ENCODE measurements around the gene LYZL1. TPM values are rescaled to one million over a fixed set of nuclear protein-coding genes. Genes with fewer than 3 reads are reported as not detected.

Gene LYZL1
- total RNA-seq, 1 donor from 2014 or later = not detected

GRCh38 chr10:29323367-29323766, 34.5 kb downstream of the LYZL1 start:
- Histone ChIP-seq H3K27ac (no peak overlapping the region), H3K9me3 (no peaks in the 10 kb centered on the region), H3K36me3 (no peaks in the 10 kb centered on the region), H3K4me3 (no peak overlapping the region), H3K27me3 (no peaks in the 10 kb centered on the region), H3K4me1 (no peaks in the 10 kb centered on the region)
- DNase-seq (ENCODE audit: low spot score in 2 of 2) = no peak
- TF ChIP-seq CTCF (IDR thresholded peaks at IDR 0.05) = no peak
- intact Hi-C loops (cut with DNase I) = no loop called here

GRCh38 chr10:29324220-29324841, 35.5 kb downstream of the LYZL1 start:
- no peak for DNase-seq (ENCODE audit: low spot score in 2 of 2)
- H3K9me3 ChIP-seq = no peaks in the 10 kb centered on the region
- no peak overlapping the region for H3K27ac ChIP-seq
- no peak for TF ChIP-seq CTCF (IDR thresholded peaks at IDR 0.05)
- H3K36me3 ChIP-seq = no peaks in the 10 kb centered on the region
- H3K4me1 ChIP-seq = no peaks in the 10 kb centered on the region
- intact Hi-C loops (cut with DNase I) = no loop called here
- H3K27me3 ChIP-seq = no peaks in the 10 kb centered on the region
- no peak overlapping the region for H3K4me3 ChIP-seq

- no peaks in the 10 kb centered on the region for H3K36me3 ChIP-seq
- H3K27ac ChIP-seq = no peak overlapping the region
- intact Hi-C loops (cut with DNase I) = no loop called here
- DNase-seq (ENCODE audit: low spot score in 2 of 2) = no peak
- no peak overlapping the region for H3K4me3 ChIP-seq
- no peaks in the 10 kb centered on the region for H3K27me3 ChIP-seq
- H3K4me1 ChIP-seq = no peaks in the 10 kb centered on the region
- no peaks in the 10 kb centered on the region for H3K9me3 ChIP-seq
- TF ChIP-seq CTCF (IDR thresholded peaks at IDR 0.05) = no peak
Measured at GRCh38 chr10:29326299-29326698, 37.4 kb downstream of the LYZL1 start.

- intact Hi-C loops (cut with DNase I) = no loop called here
- no peaks in the 10 kb centered on the region for H3K36me3 ChIP-seq
- H3K9me3 ChIP-seq = no peaks in the 10 kb centered on the region
Measured at GRCh38 chr10:29326886-29327745, 38.2 kb downstream of the LYZL1 start.

GRCh38 chr10:29327746-29328102, 38.9 kb downstream of the LYZL1 start:
- no peak for DNase-seq (ENCODE audit: low spot score in 2 of 2)
- no peak overlapping the region for H3K27ac ChIP-seq
- H3K4me1 ChIP-seq = no peaks in the 10 kb centered on the region
- H3K27me3 ChIP-seq = no peaks in the 10 kb centered on the region
- intact Hi-C loops (cut with DNase I) = no loop called here
- H3K36me3 ChIP-seq = no peaks in the 10 kb centered on the region
- no peaks in the 10 kb centered on the region for H3K9me3 ChIP-seq
- H3K4me3 ChIP-seq = no peak overlapping the region
- TF ChIP-seq CTCF (IDR thresholded peaks at IDR 0.05) = no peak

More at GRCh38 chr10:29326886-29327745, 38.2 kb downstream of the LYZL1 start:
- Histone ChIP-seq H3K4me1 (no peaks in the 10 kb centered on the region), H3K27ac (no peak overlapping the region), H3K27me3 (no peaks in the 10 kb centered on the region), H3K4me3 (no peak overlapping the region)
- DNase-seq (ENCODE audit: low spot score in 2 of 2) = no peak
- no peak for TF ChIP-seq CTCF (IDR thresholded peaks at IDR 0.05)
